AG10803 (cell line): ENCODE measurements around the gene ANKRD39.
"Not testable (repeated sequence)": the region's sequence is repeated elsewhere in the genome, so short reads cannot be mapped to it uniquely, and the experiment has no call there.

Experiments used
- DNase-seq: peaks from one replicate; pipeline ENCODE4 v3.0.0; 2010; ENCODE audit warnings: low read depth
- H3K4me3 ChIP-seq: 2 replicates; pipeline ENCODE4 v1.5.1; 2011; ENCODE audit warnings: mild to moderate bottlenecking, low read length, control low read depth
- CTCF ChIP-seq: conservative IDR thresholded peaks from 2 replicates; pipeline ENCODE4 v1.5.1; 2011; ENCODE audit warnings: mild to moderate bottlenecking, low read length, control low read depth, inconsistent platforms

Gene ANKRD39

DNA sequence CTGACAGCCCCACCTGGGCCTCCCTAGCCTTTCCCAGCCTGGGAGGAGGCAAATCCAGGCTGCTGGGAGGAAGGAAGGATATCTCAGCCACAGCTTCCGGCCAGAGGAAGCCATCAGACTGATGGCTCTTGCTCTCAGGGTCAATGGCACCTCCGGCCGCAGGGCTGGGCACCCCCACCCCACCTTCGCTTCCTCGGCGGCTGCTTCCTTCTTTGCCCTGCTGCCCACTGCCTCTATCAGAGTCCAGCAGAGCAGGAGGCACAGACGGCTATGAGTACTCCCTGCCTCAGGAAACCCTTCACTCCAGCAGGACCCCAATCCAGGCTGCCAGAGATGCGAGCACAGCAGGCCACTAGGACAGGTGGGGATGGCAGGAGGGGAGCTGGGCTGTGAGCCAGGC is 8.8 kb upstream of the ANKRD39 start:
- no peak for DNase-seq
- H3K4me3 ChIP-seq, result no peak overlapping the region
- TF ChIP-seq CTCF, result no peak

GRCh38 chr2:96866149-96866548 is 8.3 kb upstream of the ANKRD39 start:
- no peak for DNase-seq
- TF ChIP-seq CTCF, result no peak
- no peak overlapping the region for H3K4me3 ChIP-seq

DNA sequence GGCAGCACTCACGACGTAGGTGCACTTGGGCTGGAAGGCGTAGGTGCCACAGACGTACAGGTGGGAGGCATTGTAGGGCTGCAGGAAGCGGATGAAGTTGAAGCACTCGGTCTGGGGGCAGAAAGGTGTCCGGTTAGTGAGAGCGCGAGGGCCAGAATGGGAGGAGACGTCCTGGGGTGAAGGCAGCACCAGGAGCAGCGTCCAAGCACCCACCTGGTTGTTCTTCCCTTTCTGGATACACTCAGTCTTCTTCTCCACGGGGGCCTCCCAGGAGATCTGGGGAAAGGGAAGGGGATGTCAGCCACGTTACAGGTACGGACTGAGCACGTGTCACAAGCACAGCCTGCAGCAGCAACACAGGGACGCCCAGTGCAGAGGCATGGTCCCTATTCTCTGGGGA is 7.8 kb upstream of the ANKRD39 start:
- no peak for TF ChIP-seq CTCF
- no peak for DNase-seq
- H3K4me3 ChIP-seq, result no peak overlapping the region

DNA sequence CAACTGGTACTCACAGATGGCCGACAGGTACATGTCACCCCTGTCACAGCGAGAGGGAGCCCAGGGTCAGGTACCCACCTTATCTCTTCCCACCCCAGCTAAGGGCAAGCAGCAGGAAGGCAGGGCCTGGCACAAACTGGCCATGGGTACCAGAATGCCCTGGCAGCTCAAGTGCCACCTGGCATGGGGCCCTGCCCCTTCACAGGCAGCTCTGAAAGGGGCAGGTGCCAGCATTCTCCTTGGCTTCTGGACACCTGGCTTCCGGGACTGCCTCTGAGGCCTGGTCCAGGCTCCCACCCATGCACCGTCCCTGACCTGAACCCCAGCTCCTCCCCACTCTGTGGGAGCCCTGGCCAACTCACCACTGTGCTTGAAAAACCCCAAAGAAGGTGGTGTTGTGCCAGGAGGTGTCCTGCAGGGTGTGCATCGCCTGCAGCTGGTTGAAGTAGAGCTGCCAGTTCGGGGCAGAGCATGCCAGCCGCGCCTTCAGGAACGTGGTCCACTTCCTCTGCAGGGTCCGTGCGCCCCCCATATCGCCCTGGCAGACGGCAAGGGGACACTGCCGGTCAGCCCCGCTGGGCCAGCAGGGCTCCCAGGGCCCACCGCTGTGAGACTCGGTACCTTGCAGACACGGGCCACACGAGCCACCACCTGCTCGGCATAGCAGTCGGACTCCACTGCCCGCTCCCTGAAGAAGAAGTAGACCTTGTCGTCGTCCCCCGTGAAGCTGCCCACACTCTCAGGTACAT is 6.7 kb upstream of the ANKRD39 start:
- TF ChIP-seq CTCF, result no peak
- no peak overlapping the region for H3K4me3 ChIP-seq
- no peak for DNase-seq

GRCh38 chr2:96863575-96864342 is 5.9 kb upstream of the ANKRD39 start:
- DNase-seq, result no peak
- no peak overlapping the region for H3K4me3 ChIP-seq
- TF ChIP-seq CTCF, result no peak

DNA sequence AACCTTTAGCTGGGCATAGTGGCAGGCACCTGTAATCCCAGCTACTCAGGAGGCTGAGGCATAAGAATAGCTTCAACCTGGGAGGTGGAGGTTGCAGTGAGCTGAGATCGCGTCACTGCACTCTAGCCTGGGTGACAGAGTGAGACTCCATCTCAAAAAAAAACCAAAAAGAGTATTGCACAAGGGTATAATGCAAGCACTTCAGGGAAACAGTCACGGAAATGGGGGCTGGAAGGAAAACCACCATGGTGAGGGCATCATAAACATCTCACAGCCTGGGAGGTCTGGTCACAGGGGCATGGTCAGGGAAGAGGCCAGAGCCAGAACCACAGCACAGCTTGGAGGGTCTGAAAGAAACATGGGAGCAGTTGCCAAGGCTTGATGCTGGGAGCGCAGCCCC is 5.2 kb upstream of the ANKRD39 start:
- DNase-seq, H3K4me3 ChIP-seq: not testable (repeated sequence)

- no peak overlapping the region for H3K4me3 ChIP-seq
- no peak for TF ChIP-seq CTCF
- DNase-seq, result no peak
Observed at GRCh38 chr2:96861074-96861473, 3.3 kb upstream of the ANKRD39 start.
